Ovary (tissue), 3 donors: ENCODE data around the gene PTPRK.

ENCODE experiments used
- CTCF ChIP-seq, 3 donors: fragments of 450-650 bp in 2 of 3; fragments of 200-600 bp in 1 of 3; IDR thresholded peaks; one replicate each; pipeline versions ENCODE4 v1.5.1 to v1.8.0; 2016 to 2022; ENCODE audit warnings: antibody characterized with exemption in 3 of 3, mild to moderate bottlenecking in 1 of 3
- POLR2A ChIP-seq: fragments of 450-650 bp; IDR thresholded peaks from one replicate; pipeline ENCODE4 v1.6.1; 2017; ENCODE audit warnings: antibody characterized with exemption, mild to moderate bottlenecking, moderate library complexity
- donor health status: DM: no; HTN: no; CAD: no.

DNA sequence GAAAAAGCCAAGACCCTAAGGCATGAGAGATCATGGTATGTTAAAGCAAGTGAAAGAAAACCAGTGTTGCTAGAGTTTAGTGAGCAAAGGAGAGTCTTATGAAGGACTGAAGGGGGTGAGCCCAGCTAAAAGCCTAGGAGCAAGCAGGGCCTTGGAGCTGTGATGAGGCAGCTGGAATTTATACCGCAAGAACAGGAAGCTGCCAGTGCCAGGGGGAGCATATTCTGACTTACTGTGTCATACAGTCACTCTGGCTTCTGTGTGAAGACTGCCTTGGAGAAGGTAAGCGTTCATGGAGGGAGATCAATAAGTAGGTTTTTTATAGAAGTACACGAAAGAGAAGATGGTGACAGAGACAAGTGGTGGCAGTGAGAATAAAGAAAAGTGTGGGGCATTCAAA is 310.6 kb downstream of the PTPRK start:
- TF ChIP-seq CTCF (IDR thresholded peaks at IDR 0.05): no peak
- no peak for TF ChIP-seq POLR2A
